ENCODE measurements around the gene SSR2.
"Not testable (repeated sequence)": the region's sequence is repeated elsewhere in the genome, so short reads cannot be mapped to it uniquely, and the experiment has no call there.

SSR2 gene

DNA sequence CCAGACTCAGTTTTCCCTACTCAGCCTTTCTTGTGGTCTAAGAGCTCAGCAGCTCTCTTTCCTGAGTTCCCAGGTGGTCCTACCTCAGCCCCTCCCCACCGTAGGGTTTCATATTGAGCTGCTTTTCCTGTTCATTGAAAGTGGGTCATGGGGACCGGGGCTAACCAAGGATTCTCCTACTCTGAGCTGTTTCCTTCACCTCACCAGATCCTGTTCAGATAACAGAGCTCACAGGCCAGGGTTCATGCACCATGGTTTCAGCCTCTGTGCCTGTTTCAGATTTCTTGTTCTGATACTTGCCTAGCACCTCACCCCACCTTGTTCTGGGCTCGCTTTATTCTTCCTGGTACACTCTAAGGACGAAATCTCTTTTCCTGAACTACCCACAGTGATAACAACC, 24.3 kb upstream of the SSR2 start:
- DNase-seq, result no peak

DNA sequence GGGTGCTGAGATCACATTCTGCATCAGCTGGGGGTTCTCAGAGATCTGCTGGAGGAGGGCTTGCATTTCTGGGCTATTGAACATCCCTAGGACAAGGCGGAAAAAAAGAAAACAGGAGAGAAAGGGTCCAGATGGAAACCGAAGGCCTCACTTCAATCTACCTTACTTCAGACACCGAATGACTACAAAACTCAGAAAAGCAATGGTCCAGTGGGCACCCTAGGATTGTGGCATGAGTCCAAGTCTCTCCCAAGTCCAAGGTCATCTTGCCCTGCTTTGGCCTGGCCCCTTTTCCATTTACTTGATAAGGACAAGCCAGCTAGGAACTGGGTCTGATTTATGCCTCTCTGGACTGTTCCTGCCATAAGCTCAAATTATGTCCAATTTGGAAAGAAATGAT, 22.1 kb upstream of the SSR2 start:
- DNase-seq, result no peak

DNA sequence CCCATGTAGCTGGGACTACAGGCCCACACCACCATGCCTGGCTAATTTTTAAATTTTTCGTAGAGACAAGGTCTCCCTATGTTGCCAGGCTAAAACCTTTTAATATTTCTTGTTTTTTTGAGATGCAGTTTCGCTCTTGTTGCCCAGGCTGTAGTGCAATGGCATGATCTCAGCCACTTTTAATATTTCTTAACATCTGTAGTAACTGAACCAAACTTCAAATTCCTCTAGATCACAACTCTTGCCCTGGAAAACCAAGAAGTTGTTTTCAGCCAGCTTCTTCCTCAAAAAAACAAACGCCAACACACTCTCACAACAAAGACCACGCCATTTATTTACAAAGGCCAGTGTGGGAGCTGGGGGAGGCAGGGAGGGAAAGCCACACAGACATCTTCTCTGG, 14.2 kb upstream of the SSR2 start:
- not testable (repeated sequence) for DNase-seq

DNA sequence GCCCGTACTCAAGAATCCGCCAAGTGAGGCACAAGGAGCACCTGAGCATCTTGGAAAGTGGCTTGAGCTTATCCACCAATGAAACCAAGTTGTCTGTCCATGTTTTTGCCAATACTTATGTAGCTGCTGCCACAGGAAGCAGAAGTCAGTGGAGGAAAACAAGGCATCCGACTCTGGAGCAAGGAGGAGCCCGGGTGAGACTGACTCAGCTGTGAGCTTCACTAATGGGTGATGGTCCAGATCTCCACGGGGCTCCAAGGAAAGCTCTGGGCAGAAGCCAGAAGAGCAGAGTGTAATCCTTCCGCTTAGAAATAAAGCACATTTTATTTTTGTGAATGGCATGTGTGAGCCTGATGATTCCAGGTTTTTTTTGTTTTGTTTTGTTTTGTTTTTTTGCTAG, 12.3 kb upstream of the SSR2 start:
- no peak for DNase-seq

GRCh38 chr1:156026588-156026987, 5.8 kb upstream of the SSR2 start:
- DNase-seq, result no peak

- DNase-seq, result peak; percentile 22
These were observed 5.1 kb upstream of the SSR2 start for GRCh38 chr1:156025876-156026275.

DNA sequence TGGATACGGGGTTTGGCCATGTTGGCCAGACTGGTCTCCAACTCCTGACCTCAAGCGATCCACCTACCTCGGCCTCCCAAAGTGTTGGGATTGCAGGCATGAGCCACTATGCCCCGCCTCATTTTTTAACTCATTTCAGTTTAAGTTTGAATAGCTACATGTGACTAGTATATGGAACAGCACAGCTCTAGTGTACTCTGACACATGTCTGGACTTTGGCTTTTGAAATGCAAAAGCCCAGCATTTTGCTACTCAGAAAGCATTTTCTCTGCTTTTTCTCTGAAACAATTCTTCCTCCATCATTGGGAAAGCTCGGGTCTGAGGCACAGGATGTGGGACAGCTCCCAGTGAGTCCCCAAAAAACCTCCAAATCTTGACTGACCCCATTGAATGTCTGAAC, 4.0 kb upstream of the SSR2 start:
- no peak for DNase-seq

DNA sequence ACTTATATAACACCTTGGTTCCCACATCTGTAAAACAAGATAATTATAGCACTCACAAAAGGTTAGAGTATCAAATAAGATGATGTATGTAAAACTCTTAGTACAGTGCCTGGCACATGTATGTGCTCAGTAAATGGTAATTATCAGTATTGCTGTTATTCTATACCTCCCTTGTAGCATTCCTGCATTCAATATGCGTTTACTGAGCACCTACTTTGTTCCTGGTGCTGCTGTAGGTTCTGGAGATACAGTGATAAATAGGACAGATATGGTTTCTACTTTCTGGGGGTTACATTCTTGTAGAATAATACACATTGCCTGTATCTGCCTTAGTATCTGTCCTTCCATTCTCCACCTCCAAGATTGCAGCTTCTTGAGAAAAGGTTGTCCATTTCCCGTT, 1.2 kb upstream of the SSR2 start:
- DNase-seq, result no peak

- no peak for DNase-seq
These were observed 310 bp upstream of the SSR2 start for GRCh38 chr1:156021093-156021428.

DNA sequence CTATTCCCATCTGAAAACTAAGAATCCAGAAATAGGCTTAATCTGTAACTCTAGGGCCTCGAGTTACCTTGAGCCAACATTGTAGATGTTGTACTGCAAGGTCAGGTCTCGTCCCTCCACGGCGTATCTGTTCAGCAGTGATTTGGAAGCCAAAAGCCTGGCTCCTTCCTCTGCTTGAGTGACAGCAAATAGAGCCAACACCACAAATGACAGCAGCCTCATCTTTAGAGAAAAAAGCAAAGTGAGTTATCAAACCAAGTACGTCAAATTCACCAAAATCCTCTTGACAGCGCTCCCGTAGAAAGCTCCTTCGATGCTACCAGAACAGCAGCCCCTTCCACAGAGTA, 832 bp downstream of the SSR2 start:
- DNase-seq, result no peak

DNA sequence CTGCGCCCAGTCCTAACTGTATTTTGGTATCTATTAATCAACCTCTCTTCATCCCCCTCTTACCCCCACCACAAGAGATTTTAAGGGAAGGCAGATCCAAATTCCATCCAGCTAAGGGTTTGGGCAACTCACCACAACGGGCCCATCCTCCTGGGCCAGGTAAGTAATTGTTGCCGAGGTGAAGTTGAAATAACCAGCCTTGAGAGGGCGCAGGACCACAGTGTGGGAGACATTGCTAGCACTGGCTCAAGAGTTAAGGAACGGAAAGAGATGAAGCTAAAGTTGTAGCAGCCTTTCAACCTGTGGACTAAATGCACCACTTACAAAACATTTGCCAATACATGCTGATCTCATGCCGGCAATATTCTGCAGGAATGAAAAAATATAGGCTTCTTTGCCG, 5.9 kb downstream of the SSR2 start:
- no peak for DNase-seq

- DNase-seq, result no peak
These were observed 8.5 kb downstream of the SSR2 start for GRCh38 chr1:156012051-156012817.

- DNase-seq, result no peak
These were observed 11.3 kb downstream of the SSR2 start for GRCh38 chr1:156009404-156009803.

GRCh38 chr1:156006666-156007376, 13.9 kb downstream of the SSR2 start:
- DNase-seq, result no peak

DNA sequence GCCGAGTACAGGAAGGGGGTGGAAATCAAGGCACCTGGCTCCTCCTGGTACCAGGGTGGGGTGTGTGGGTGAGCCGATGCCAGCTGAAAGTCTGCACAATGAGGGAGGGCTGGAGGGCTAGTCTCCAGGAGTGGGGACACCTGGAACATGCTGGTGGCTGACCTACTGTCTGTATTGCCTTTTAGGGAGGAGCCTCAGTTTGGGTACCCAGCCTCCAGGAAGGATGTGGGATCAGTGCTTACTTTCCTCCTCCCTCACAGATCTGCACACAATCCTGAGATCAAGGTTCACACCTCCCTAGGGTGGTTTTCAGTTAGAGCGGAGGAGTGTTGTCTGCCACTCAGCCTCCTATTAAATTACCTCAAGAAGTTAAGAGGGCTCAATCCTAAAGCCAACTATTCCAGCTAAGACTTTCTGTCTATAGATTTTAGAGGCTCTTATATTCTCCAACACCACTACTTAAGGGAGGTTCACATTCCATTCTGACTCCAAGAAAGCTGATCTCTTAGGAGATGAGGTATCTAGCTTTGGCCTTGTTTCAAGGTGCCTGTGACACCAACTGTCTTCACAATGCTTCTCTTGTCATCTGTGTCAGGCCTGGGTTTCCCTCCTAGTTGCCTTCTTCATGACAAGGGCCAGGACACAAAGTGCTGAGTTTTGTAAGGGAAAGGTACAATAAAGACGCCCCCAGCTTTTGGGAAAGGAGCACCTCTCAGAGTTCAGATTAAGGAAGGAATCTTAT, 15.7 kb downstream of the SSR2 start:
- DNase-seq, result no peak

DNA sequence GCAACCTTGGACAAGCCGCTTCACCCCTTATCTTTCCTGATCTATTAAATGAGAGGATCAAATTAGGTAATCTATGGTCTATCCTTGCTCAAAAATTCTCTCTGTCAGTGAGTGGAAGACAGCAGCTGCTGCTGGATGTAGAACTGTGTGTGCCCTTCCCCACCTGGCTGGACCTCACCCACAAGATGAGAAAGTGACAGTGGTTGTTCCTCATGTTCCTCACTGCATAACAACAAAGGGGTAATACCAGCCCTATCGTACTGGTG, 16.9 kb downstream of the SSR2 start:
- DNase-seq, result no peak

- DNase-seq, result no peak
These were observed 18.4 kb downstream of the SSR2 start for GRCh38 chr1:156002188-156002911.

DNA sequence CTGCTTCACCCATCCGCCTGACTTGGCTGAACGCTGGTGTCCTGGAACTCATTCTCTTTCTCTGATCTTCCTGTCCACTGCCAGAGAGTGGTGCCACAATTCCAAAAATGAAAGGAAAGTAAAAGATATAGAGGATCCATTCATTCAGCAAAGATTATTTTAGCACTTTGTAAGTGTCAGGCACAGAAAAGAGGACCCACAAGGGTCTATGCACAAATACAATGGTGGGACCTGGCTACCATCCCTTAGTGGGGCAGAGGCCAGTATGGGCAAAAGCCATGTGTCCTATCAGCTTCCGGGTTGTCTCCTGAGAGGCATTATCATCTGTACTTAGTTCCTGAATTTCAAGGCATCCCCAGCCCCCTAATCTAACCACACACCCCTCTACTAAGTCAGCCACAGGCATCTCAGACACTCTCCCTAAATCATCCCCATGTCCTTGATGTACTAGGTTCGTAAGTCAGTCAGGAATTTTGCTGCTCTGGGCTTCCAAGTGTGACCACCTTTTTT, 19.0 kb downstream of the SSR2 start:
- no peak for DNase-seq

GRCh38 chr1:156001021-156001661, 19.6 kb downstream of the SSR2 start:
- no peak for DNase-seq

DNA sequence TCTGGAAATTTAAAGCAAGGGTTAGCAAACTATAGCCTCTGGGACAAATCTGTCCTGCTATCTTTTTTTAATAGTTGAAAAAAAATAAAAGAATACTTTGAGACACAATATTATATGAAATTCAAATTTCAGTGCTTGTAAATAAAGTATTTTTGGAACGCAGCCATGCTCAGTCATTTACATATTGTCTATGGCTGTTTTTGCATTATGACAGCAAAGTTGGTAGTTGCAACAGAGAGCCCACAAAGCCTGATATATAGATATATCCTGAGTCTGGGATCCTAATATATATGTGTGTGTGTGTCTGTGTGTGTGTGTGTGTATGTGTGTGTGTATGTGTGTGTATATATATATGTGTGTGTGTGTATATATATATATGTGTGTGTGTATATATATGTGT, 20.8 kb downstream of the SSR2 start:
- no peak for DNase-seq

DNA sequence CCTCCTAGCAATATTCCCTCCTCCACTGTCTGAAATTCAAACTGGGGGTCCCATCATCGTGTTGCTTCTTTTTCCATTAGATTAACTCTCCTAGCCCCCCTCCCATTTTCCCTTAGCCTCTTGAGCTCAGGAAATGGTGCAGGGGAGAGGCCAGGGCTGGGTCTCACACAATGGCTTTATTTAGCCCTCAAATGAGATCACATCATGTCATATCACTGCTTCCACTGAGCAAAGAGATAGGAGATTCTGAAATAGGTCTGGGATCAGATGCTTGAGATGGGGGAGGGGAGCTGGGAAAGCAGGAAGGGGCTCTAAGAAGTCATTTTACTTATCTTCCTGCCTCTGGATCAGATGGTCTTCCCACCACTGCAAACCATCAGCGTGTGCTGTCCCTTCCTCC, 24.6 kb downstream of the SSR2 start:
- DNase-seq, result no peak

GRCh38 chr1:155993595-155993994, 27.2 kb downstream of the SSR2 start:
- DNase-seq, result no peak

All from activated CD4-positive, alpha-beta T cell treated with anti-CD3 and anti-CD28 coated beads, Interleukin-2, amount 50 U/mL, for 1 hour (primary cell).